T-helper 2 cell (primary cell): ENCODE data around the gene SUN3.

Source experiments
- DNase-seq, 5 experiments: peaks; one replicate each; pipeline versions ENCODE4 v3.0.0 to v3.0.0-alpha.2; 2012 to 2022
- total RNA-seq, 2 donors: gene quantifications; one replicate each; lab custom pipeline; 2026; lab: John Stamatoyannopoulos, UW

The SUN3 gene, protein sequence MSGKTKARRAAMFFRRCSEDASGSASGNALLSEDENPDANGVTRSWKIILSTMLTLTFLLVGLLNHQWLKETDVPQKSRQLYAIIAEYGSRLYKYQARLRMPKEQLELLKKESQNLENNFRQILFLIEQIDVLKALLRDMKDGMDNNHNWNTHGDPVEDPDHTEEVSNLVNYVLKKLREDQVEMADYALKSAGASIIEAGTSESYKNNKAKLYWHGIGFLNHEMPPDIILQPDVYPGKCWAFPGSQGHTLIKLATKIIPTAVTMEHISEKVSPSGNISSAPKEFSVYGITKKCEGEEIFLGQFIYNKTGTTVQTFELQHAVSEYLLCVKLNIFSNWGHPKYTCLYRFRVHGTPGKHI
- total RNA-seq, result 0 to 0.13 reads per million in 2 donors

DNA sequence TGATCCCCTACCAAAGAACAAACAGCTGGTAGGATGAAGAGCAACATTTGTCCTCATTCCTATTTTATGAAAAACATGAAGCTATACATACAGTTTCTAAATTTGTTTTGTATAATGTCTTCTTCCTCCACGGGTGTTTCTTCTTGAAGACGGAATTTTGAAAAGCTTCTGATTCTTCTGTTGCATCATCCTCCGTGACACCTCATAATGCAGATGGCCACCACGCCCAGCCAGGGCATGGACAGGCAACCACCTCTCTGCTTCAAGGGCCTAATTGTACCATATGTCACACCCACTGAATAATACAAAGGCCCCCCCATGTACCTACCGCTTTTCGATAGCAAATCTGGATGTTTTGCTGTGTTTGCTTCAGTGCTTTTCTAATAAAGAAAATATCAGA is at the start of gene SUN3:
Gene SUN3, minus strand, starts transcription at position 170 of the 400 bp plus-strand sequence. Its CDS starts 169 bp downstream, at position 1.
- no peak for DNase-seq

DNA sequence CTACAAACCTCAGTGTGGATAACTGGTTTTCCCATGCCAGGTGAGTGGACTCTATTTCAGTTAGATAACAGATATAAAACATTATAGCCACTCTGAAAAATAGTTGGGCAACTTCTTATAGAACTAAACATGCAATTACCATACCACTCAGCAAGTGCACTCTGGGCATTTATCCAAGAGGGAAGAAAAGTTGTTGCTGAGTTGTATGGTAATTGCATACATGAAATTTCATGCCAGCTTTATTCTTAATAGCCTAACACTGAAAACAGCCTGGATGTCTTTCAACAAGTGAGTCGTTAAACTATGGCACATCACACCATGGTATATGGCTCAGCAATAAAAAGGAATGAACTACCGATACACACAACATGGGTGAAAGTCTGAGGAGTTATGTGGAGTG is 49.6 kb upstream of the SUN3 start:
- no peak for DNase-seq

DNA sequence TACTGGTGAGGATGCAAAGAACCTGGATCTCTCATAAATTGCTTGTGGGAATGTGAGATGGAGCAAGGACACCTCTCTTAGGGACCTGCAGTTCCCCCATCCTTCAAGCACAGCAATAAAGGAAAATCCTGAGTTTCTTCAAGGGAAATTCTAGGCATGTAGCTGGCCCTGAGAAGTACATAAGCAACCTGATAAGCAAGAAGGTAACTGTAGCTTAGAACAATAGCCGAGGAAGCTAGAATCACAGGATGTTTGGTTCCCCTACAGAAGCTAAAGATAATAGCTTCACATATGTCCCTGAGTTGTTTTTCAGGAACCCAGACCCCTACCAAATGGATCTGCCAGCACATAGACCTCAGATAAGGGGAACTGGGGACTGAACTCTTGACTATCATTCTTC is 48.5 kb upstream of the SUN3 start:
- no peak for DNase-seq

DNA sequence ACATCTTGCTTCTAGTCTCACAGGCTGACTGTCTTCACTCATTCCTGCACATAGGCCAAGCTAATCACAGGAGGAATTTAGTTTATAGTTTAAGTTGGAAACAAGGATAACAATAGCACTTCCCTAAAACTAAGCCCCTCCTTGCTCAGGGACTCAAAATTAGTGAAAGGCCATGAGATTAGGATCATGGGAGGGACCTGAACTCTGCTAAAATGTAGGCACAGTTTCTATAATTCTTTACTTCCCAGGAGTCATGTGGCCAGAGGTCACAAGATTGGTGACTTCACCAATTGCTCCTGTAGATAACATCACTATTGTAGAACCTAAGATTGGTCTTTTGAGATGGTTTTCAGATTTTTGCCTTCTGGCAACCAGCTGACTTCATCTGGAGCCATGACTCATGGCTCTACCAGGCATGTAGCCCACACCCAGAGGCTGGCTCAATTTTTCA is 45.3 kb upstream of the SUN3 start:
- no peak for DNase-seq

DNA sequence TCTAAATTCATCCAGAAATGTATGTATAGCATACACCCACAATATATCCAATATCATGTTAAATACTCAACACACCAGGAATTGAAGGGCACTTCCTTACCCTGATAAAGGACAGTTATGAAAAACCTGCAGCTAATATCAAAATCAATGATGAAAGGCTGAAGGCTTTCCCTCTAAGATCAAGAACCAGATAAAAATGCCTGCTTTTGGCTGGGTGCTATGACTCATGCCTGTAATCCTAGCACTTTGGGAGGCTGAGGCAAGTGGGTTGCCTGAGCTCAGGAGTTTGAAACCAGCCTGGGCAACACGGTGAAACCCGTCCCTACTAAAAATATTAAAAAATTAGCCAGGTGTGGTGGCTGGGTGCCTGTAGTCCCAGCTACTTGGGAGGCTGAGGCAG is 38.6 kb upstream of the SUN3 start:
- no peak for DNase-seq

DNA sequence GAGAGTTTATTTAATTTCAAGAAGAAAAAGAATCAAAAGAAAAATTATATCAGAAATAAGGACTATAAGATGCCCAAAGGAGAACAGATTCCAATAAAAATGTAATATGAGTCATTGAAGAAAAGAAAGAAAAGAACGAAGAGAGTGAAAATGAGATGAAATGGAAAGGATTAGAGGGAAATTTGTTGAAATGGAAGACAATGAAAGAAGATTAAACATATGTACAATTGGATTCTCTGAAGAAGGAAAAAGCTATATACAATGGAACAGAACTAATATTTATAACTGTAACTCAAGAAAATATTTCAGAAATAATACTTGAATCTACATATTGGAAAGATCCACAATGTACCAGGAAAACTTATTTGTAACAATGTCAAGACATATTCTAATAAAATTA is 35.1 kb upstream of the SUN3 start:
- DNase-seq, result no peak

DNA sequence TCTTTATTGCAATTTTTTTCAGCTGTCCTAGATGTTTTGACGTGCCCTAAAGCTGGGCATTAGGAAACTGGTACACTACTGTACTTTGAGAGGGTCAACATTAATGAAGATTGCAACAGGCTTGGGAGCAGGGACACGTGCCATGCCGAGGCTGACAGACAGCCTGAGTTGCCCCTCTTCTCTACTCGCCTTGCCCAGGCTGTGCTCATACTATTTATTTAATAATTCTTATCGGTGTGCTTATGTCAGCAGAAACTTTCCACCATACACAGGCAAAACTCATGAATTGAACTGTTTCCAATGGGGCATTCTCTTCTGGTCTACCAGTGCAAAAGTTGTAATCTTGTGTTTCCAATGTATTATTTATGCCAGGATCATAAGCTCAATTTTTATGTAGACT is 30.8 kb upstream of the SUN3 start:
- no peak for DNase-seq

DNA sequence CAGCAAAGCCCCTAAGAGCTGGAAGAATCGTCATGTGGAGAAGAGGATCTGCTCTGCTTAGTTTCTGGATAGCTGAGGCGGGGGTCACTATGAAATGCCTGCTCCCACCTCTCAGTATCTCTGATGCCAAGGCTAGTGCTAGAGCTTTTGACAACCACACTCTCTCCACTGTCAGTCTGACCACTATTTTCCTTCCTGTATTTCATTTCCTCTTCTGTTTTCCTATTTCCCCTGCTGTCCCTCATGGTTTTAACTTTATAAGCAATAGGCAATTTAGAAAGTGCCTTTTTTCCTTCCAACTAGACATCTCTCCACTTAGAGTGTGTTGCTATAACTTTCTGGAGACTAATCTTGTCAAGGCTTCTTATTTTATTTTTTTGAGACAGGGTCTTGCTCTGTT is 30.1 kb upstream of the SUN3 start:
- DNase-seq, result no peak

DNA sequence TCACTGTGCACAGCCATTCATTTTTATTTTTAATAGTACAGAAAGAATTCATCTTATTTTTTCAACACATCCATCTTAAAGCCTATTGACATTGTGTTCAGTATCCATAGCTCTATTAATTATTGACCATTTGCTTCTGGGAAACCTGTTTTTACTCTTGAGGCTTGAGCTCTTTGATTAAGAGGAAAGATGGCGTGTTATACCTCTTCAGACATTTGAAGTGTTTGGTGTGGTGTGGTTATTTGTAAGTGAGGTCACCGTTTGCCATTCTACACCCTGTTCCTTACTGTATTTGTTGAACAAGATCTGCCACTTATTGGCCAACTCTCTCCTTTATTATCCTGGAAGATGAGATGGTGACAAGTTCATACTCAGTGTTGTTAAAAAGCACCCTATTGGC is 24.8 kb upstream of the SUN3 start:
- no peak for DNase-seq

DNA sequence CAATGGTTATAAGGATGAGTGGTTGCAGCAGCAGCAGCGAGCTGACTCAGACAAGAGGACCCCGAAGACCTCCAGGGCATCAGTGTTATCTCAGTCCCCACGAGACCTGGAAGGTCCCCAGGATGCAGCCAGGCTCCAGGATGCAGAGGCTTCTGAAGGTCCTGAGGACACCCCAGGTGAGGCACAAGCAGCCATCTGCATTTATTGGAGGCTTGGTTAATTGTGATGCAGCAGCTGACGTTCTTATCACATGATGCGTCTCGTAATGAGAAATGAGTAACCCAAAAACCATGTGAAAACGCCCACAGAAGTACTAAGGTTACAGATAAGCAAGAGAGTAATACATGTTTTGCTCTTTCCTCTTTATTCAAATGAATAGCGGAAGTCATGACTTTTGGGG is 23.8 kb upstream of the SUN3 start:
- DNase-seq, result peak in 1 of 5 experiments; percentile 69

DNA sequence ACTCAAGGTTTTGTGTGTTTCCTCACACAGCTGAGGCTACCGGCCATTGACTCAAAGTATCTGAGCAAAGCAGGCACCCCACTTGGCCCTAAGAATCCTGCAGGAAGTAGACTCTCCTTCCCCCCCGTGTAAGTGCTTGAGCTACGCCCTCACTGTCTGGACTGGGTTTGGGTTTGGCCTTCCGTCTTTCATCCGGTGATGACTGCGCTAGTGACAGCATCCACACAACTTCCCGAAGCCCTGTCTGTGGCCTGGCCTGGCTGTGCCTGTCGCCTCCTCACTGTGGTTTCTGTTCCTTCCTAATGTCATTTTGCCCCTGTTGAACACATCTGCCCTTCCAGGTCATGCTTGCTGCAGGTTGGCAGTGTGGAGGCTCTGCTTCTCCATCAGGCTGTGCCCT is 20.9 kb upstream of the SUN3 start:
- peak in 1 of 5 experiments; percentile 26 for DNase-seq

DNA sequence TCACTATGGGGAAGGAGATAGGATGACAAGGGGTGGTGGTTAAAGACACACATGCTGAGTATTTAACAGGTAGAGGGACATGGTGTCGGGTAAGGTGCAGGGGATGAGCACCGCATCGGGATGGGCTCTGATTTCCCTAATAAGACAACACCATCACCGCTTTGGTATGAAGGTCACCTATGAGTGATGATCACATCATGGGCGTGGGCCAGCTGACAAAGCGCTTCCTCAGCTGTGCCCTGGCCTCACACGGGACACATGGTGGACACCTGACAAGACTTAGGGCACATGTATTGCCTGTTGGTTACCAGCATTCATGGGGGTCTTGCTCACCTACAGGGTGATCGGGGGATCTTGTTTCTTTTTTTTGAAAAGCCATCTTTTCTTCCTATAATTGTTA is 19.2 kb upstream of the SUN3 start:
- no peak for DNase-seq

DNA sequence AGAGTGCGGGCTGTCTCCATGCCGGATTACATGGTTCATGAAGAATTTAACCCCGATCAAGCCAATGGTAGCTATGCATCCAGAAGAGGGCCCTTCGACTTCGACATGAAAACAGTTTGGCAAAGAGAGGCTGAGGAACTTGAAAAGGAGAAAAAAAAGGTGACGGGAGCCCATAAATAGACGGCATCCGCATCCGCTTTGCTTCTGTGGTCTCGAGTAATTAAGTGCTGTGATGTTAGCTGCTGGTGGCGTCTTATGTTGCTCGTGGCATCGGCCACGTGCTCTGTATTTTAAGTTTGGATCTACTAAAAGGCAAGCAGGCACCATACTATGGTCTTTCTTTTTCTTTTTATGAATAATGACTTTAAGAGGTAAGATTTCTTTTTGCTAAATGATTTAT is 17.6 kb upstream of the SUN3 start:
- DNase-seq, result peak in 2 of 5 experiments; percentile 30 to 42

DNA sequence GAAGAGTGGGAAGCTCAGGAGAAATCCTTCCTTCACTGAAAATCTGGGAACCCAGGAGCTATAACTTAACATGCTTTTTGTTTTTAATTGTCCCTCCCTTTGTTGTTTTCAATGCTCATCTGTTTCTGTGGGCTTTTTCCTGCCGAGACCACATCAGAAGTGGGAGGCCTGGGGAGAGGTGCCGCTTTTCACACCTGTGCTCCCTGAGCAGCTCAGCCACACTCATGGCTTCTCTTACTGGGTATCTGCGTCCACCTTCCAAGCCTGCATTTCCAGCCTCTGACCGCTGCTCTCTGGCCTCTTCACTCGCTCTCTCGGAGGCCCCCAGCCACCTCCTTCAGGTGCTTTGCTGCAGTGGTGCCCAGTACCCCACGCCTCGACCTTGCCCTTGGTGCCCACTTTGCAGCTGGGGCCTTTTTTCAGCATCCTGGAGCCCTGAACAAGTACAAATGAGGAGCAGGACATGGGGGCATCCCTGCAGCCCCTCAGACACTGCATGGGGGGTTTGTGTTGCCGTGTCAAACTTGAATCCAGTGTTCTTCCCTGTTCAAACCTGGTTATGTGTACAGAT is 16.4 kb upstream of the SUN3 start:
- peak in 1 of 5 experiments; percentile 50 for DNase-seq

DNA sequence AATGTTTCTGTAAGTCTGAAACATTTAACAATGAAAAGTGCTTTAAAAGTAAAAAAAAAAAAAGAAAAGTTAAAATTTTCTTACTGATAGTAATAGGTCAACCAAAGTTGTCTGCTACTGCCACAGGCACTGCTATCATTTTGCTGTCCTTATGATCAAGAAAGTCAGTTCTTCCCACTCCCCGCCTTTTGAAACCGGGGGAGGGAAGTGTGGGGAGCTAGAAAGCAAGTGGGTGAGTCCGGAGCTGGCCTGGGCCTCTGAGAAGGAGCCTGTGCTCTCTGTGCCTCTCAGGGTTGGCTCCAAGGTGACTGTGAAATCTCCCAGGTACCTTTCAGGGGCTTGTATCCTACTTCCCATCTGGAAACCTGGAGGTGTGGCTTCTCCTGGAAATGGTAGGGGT is 13.7 kb upstream of the SUN3 start:
- DNase-seq, result no peak

DNA sequence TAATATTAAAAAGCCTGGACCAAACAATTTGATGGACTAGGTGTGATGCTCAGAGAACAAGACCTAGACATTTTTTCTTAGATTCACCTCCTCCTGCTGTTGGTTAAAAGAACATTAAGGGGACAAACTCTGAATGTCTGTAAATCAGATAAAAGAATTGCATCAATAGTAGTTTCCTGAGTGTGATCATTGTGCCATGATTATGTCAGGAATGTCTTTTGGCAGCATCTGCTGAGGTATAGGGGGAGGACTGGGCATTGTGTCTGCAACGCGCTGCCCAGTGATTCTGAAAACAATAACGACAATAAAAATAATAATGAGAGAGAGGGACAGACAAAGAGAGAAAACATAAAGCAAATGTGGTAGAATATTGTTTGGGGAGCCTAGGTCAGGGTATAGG is 13.3 kb upstream of the SUN3 start:
- DNase-seq, result no peak

DNA sequence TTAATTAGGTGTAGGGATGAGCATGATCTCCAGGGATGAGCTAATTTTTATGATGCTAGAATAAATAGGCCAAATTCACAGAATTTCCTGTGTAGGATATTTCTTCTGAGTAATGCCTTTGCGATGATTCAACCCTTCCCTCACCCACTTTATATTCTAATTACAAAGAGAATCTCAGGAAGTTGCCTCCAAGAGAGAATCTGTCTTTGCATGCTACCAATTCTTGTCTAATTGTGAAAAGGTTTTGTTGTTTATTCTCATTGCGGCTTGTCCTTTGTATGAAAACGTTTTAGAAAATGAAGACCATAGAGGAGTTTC is 12.7 kb upstream of the SUN3 start:
- no peak for DNase-seq

DNA sequence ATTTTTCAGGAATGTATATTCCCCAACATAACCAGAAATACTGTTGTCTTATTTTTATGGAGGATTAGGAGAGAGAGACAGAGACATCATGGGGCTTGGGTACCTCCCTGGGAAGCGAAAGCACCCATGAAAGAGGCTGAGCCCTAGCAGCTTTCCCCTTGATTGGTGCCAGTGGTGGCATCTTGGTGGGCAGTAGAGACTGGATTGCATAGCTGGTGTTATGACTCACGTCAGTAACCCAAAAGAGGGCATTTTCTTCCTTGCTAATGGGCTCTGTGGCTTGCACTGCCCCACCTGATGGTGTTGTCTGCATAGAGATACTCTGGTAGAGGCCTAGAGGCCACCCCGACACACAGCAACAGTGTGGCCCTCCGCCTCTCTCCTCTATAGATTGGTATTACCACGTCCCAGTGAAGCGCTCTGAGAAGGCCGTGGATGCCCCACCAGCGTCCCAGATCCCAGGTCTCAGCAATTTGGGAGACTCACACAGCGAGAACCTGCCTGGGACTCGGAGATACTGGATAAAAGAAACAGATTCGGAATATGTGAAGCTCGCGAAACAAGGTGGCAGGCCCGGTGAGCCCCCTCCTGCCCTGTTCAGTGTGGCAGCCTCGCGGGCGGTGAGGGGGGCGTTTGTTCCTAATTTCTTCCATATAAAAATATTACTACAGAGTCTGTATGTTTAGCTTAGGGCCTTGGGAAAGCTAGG is 12.2 kb upstream of the SUN3 start:
- DNase-seq, result no peak

DNA sequence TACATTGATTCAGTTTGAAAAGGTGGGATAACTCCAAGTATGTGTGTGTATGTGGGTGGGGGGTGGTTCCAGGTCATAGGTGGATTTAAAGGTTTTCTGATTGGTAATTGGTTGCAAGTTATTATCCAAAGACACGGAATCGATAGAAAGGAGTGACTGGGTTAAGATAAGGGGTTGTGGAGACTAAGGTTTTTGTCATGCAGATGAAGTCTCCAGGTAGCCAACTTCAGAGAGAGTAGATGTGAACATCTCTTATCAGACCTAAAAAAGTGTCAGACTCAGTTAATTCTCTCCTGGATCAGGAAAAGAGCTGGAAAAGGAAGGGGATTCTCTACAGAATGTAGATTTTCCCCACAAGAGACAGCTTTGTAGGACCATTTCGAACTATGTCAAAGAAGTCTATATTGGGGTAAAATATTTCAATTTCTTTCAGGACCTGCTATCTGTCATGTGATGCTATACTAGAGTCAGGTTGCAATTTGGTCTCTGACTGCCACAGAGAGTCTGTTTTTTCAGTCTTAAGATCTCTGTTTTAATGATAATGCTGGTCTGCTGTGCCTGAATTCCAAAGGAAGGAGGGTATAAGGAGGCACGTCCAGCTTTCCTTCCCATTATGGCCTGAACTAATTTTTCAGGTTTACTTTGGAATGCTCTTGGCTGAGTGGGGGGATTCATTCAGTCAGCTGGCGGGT is 10.1 kb upstream of the SUN3 start:
- DNase-seq, result no peak

DNA sequence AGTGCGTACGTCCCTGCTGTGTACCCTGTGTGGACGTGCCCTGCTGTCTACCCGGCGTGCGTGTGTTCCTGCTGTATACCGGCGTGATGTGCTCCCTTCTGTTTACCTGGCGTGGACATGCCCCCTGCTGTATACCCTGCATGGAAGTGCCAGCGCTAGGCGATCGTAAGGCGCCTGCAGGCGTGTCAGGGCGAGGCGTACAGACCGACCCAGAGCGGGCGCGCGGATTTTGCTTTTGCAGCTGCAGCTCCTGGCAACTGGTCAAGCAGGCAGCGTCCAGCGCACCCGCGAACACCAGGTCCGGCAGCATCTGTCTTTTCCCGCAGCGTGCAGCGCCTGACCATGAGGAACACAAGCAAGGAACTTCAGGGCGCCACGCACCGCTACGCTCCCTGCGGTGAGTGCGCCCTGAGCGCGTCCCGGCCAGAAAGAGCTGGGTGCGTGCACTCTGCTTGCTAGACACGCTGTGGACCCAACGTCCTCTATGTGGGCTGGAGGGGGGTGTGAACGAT is 7.1 kb upstream of the SUN3 start:
- DNase-seq, result peak in 1 of 5 experiments; percentile 2

DNA sequence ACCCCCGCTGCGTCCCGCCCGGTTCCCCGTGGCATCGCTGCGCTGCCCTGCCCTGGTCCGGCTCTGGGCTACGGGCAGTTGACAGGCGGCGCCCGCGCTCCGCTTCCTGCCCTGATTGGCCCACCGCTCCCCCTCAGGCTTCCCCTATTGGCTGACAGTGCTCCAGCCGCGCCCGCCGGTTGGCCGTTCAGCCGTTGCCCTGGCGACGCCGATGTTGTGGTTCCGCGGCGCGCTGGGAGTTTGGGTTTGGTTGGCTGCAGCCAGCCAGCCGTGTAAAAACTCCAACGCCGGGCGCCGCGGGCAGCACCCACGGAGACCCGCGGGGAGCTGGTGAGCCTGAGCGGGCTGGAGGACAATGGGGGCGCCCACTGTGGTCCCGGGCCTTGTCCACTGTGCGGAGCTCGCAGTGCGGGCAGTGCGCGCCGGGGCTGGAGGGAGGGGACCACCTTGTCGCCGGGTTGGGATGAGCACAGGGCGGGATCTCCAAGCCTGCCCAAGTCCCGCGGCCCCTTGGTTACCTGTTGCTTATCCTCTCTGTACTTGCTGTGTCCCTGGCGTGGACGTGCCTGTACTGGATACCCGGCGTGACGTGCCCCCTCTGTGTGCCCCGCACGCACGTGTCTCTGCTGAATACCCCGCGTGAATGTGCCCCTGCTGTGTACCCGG is 6.5 kb upstream of the SUN3 start, which contains the start of gene C7orf57:
Gene C7orf57, plus strand, starts transcription at position 243 of the 666 bp plus-strand sequence. CDS start 766 bp downstream, outside the sequence.
- peak; percentile 68 to 87 (median 73) for DNase-seq

DNA sequence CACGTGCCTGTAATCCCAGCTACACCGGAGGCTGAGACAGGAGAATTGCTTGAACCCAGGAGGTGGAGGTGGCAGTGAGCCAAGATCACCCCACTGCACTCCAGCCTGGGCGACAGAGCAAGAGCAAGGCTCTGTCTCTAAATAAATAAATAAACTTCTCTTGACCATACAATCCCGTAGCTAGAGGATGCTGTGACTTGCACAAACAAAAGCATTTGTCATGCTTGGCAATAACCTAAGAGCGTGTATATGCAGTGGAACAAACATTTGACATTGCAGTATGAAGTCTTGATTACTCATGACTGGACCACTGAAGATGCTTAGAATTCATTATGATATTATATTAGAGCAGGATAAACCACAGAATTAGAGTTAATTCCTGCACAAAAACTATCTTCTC is 5.0 kb upstream of the SUN3 start:
- no peak for DNase-seq
